GM23338 (cell line): ENCODE measurements around the gene PHACTR1. TPM values are rescaled to one million over a fixed set of nuclear protein-coding genes. Genes with fewer than 3 reads are reported as not detected.

Source experiments
- ATAC-seq: fragments of 200-7000 bp; cut with Tn5 transposase; 3 replicates; pipeline ENCODE4 v1.9.1; 2020
- DNase-seq: peaks from one replicate; pipeline ENCODE4 v3.0.0-alpha.2; 2015; ENCODE audit warnings: low spot score
- H2AFZ ChIP-seq: fragments of 200-600 bp; sonication (generic); 2 replicates; pipeline ENCODE4 v1.8.0; 2016; ENCODE audit warnings: antibody characterized with exemption, mild to moderate bottlenecking, moderate library complexity
- H3F3A ChIP-seq: fragments of 200-600 bp; sonication (generic); replicated peaks from 2 replicates; pipeline ENCODE4 v1.8.0; 2017; ENCODE audit warnings: antibody characterized with exemption, mixed run types, low read depth
- H3K27ac ChIP-seq: fragments of 200-600 bp; sonication (generic); 2 replicates; pipeline ENCODE4 v1.6.1; 2016; ENCODE audit warnings: low read depth
- H3K27me3 ChIP-seq: fragments of 200-600 bp; sonication (generic); 2 replicates; pipeline ENCODE4 v1.8.0; 2016; ENCODE audit warnings: mild to moderate bottlenecking, mixed run types, moderate library complexity; ENCODE audit not compliant: insufficient read depth
- H3K36me3 ChIP-seq: fragments of 200-600 bp; sonication (generic); 2 replicates; pipeline ENCODE4 v1.8.0; 2016; ENCODE audit warnings: mild to moderate bottlenecking; ENCODE audit not compliant: insufficient read depth
- H3K4me1 ChIP-seq: fragments of 200-600 bp; sonication (generic); 2 replicates; pipeline ENCODE4 v1.8.0; 2016; ENCODE audit warnings: mild to moderate bottlenecking, moderate library complexity; ENCODE audit not compliant: insufficient read depth
- H3K4me2 ChIP-seq: fragments of 200-600 bp; sonication (generic); 2 replicates; pipeline ENCODE4 v1.7.1; 2017; ENCODE audit warnings: mixed run types
- H3K4me3 ChIP-seq: fragments of 200-600 bp; sonication (generic); 2 replicates; pipeline ENCODE4 v1.6.1; 2016; ENCODE audit warnings: mixed run types
- H3K79me2 ChIP-seq: fragments of 200-600 bp; sonication (generic); replicated peaks from 2 replicates; pipeline ENCODE4 v1.8.0; 2017; ENCODE audit warnings: mild to moderate bottlenecking; ENCODE audit not compliant: insufficient read depth
- H3K9me2 ChIP-seq: fragments of 200-600 bp; sonication (generic); 2 replicates; pipeline ENCODE4 v1.8.0; 2017; ENCODE audit not compliant: insufficient read depth
- H4K20me1 ChIP-seq: fragments of 200-600 bp; sonication (generic); replicated peaks from 2 replicates; pipeline ENCODE4 v1.8.0; 2017; ENCODE audit warnings: mild to moderate bottlenecking; ENCODE audit not compliant: insufficient read depth
- H3K27ac Mint-ChIP-seq: 2 replicates; pipeline ENCODE4 v1.8.0; 2020; ENCODE audit warnings: inconsistent platforms, mild to moderate bottlenecking, moderate library complexity, mixed read lengths
- H3K27me3 Mint-ChIP-seq: 3 replicates; pipeline ENCODE4 v1.8.0; 2022; ENCODE audit warnings: low read depth, mild to moderate bottlenecking, moderate library complexity, mixed read lengths, inconsistent platforms; ENCODE audit not compliant: insufficient read depth, poor library complexity
- H3K36me3 Mint-ChIP-seq: 3 replicates; pipeline ENCODE4 v1.8.0; 2021; ENCODE audit warnings: low read depth, mild to moderate bottlenecking, inconsistent platforms, moderate library complexity, mixed read lengths
- H3K4me1 Mint-ChIP-seq: 3 replicates; pipeline ENCODE4 v1.8.0; 2020; ENCODE audit warnings: mild to moderate bottlenecking, inconsistent platforms, mixed read lengths
- H3K4me3 Mint-ChIP-seq: 3 replicates; pipeline ENCODE4 v1.8.0; 2021; ENCODE audit warnings: moderate library complexity, mild to moderate bottlenecking, inconsistent platforms, mixed read lengths
- H3K9me3 Mint-ChIP-seq: 3 replicates; pipeline ENCODE4 v1.8.0; 2020; ENCODE audit warnings: moderate library complexity, mild to moderate bottlenecking, inconsistent platforms, mixed read lengths
- EZH2 ChIP-seq: fragments of 200-600 bp; sonication (generic); IDR thresholded peaks from one replicate; pipeline ENCODE4 v1.8.0; 2017; ENCODE audit warnings: antibody characterized with exemption, mild to moderate bottlenecking, low read depth; ENCODE audit not compliant: unreplicated experiment
- EZH2phosphoT487 ChIP-seq: fragments of 200-600 bp; sonication (generic); IDR thresholded peaks from one replicate; pipeline ENCODE4 v1.8.1; 2018; ENCODE audit warnings: antibody characterized with exemption; ENCODE audit not compliant: unreplicated experiment
- NANOG ChIP-seq: IDR thresholded peaks from 2 replicates; pipeline ENCODE4 v1.6.1; 2016; ENCODE audit warnings: antibody characterized with exemption, borderline replicate concordance
- STAT1 ChIP-seq: IDR thresholded peaks from one replicate; pipeline ENCODE4 v1.6.1; 2016; ENCODE audit warnings: antibody characterized with exemption; ENCODE audit not compliant: unreplicated experiment
- ZNF114 ChIP-seq: fragments of 250-450 bp; sonication (Bioruptor Pico); IDR thresholded peaks from 2 replicates; pipeline ENCODE4 v1.5.0; 2020; ENCODE audit warnings: mild to moderate bottlenecking, moderate library complexity
- polyA plus RNA-seq: library from polyadenylated mRNA; unstranded; fragments of >200 nt; fragmentation: Nextera tagmentation; extraction: Ambion mirVana; gene quantifications from 2 replicates; pipeline ENCODE4 v1.2.1, GENCODE V29; 2016
- total RNA-seq: library from RNA; depleted of rRNA; stranded (reverse); fragments of >200 nt; shearing (Covaris generic); gene quantifications from 2 replicates; pipeline ENCODE4 v1.2.3, GENCODE V29; 2014
- TF ChIP-seq, protein P1 (sequence below), 2 experiments: fragments of 200-600 bp in 1 of 2; sonication (generic) in 1 of 2; conservative IDR thresholded peaks; 2 replicates each; pipeline versions ENCODE4 v1.5.1 to v1.6.1; 2016 to 2017; ENCODE audit warnings: antibody characterized with exemption in 2 of 2, low read depth in 2 of 2, mild to moderate bottlenecking in 2 of 2, moderate library complexity in 1 of 2
- TF ChIP-seq, protein P2 (sequence below): IDR thresholded peaks from 2 replicates; pipeline ENCODE4 v1.6.1; 2016; ENCODE audit warnings: antibody characterized with exemption
- TF ChIP-seq, protein P3 (sequence below): IDR thresholded peaks from one replicate; pipeline ENCODE4 v1.6.1; 2018; ENCODE audit warnings: antibody characterized with exemption; ENCODE audit not compliant: unreplicated experiment
- TF ChIP-seq, protein P4 (sequence below): fragments of 250-450 bp; sonication (Bioruptor Pico); IDR thresholded peaks from 2 replicates; pipeline ENCODE4 v1.5.0; 2020; ENCODE audit warnings: mild to moderate bottlenecking, moderate library complexity

PHACTR1 gene
- total and polyA plus RNA-seq, 2 experiments from 2014 or later: 5.9 to 19.3 TPM

DNA sequence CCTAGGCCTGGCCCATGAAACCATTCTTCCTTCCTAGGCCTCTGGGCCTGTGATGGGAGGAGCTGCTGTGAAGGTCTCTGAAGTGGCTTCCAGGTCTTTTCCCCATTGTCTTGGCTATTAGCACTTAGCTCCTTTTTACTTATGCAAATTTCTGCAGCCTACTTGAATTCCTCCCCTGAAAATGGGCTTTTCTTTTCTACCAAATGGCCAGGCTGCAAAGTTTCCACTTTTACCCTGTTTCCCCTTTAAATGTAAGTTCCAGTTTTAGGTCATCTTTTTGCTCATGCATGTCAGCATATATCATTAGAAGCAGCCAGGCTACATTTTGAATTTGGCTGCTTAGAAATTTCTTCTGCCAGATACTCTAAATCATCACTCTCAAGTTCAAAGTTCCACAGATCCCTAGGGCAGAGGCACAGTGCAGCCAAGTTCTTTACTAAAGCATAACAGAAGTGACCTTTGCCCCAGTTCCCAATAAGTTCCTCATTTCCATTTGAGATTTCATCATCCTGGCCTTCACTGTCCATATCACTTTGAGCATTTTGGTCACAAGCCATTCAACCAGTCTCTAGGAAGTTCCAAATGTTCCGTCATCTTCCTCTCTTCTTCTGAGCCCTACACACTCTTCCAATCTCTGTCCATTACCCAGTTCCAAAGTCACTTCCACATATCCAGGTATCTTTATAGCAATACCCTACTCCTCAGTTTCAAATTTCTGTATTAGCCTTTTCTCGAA, 539.9 kb downstream of the PHACTR1 start:
- no peak for DNase-seq
- H3K4me3 Mint-ChIP-seq: no peak overlapping the region
- TF ChIP-seq EZH2phosphoT487: no peak
- TF ChIP-seq STAT1: no peak
- TF ChIP-seq, protein P1, sequence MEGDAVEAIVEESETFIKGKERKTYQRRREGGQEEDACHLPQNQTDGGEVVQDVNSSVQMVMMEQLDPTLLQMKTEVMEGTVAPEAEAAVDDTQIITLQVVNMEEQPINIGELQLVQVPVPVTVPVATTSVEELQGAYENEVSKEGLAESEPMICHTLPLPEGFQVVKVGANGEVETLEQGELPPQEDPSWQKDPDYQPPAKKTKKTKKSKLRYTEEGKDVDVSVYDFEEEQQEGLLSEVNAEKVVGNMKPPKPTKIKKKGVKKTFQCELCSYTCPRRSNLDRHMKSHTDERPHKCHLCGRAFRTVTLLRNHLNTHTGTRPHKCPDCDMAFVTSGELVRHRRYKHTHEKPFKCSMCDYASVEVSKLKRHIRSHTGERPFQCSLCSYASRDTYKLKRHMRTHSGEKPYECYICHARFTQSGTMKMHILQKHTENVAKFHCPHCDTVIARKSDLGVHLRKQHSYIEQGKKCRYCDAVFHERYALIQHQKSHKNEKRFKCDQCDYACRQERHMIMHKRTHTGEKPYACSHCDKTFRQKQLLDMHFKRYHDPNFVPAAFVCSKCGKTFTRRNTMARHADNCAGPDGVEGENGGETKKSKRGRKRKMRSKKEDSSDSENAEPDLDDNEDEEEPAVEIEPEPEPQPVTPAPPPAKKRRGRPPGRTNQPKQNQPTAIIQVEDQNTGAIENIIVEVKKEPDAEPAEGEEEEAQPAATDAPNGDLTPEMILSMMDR (conservative IDR thresholded peaks at IDR 0.05; ENCODE audit: low read depth in 2 of 2): no peak
- TF ChIP-seq, protein P2, sequence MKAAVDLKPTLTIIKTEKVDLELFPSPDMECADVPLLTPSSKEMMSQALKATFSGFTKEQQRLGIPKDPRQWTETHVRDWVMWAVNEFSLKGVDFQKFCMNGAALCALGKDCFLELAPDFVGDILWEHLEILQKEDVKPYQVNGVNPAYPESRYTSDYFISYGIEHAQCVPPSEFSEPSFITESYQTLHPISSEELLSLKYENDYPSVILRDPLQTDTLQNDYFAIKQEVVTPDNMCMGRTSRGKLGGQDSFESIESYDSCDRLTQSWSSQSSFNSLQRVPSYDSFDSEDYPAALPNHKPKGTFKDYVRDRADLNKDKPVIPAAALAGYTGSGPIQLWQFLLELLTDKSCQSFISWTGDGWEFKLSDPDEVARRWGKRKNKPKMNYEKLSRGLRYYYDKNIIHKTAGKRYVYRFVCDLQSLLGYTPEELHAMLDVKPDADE: no peak
- no peak for TF ChIP-seq ZNF114 (CRISPR knock-in tag)
- TF ChIP-seq EZH2: no peak
- TF ChIP-seq, protein P3, sequence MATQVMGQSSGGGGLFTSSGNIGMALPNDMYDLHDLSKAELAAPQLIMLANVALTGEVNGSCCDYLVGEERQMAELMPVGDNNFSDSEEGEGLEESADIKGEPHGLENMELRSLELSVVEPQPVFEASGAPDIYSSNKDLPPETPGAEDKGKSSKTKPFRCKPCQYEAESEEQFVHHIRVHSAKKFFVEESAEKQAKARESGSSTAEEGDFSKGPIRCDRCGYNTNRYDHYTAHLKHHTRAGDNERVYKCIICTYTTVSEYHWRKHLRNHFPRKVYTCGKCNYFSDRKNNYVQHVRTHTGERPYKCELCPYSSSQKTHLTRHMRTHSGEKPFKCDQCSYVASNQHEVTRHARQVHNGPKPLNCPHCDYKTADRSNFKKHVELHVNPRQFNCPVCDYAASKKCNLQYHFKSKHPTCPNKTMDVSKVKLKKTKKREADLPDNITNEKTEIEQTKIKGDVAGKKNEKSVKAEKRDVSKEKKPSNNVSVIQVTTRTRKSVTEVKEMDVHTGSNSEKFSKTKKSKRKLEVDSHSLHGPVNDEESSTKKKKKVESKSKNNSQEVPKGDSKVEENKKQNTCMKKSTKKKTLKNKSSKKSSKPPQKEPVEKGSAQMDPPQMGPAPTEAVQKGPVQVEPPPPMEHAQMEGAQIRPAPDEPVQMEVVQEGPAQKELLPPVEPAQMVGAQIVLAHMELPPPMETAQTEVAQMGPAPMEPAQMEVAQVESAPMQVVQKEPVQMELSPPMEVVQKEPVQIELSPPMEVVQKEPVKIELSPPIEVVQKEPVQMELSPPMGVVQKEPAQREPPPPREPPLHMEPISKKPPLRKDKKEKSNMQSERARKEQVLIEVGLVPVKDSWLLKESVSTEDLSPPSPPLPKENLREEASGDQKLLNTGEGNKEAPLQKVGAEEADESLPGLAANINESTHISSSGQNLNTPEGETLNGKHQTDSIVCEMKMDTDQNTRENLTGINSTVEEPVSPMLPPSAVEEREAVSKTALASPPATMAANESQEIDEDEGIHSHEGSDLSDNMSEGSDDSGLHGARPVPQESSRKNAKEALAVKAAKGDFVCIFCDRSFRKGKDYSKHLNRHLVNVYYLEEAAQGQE: no peak
- no peak for TF ChIP-seq NANOG
- TF ChIP-seq, protein P4, sequence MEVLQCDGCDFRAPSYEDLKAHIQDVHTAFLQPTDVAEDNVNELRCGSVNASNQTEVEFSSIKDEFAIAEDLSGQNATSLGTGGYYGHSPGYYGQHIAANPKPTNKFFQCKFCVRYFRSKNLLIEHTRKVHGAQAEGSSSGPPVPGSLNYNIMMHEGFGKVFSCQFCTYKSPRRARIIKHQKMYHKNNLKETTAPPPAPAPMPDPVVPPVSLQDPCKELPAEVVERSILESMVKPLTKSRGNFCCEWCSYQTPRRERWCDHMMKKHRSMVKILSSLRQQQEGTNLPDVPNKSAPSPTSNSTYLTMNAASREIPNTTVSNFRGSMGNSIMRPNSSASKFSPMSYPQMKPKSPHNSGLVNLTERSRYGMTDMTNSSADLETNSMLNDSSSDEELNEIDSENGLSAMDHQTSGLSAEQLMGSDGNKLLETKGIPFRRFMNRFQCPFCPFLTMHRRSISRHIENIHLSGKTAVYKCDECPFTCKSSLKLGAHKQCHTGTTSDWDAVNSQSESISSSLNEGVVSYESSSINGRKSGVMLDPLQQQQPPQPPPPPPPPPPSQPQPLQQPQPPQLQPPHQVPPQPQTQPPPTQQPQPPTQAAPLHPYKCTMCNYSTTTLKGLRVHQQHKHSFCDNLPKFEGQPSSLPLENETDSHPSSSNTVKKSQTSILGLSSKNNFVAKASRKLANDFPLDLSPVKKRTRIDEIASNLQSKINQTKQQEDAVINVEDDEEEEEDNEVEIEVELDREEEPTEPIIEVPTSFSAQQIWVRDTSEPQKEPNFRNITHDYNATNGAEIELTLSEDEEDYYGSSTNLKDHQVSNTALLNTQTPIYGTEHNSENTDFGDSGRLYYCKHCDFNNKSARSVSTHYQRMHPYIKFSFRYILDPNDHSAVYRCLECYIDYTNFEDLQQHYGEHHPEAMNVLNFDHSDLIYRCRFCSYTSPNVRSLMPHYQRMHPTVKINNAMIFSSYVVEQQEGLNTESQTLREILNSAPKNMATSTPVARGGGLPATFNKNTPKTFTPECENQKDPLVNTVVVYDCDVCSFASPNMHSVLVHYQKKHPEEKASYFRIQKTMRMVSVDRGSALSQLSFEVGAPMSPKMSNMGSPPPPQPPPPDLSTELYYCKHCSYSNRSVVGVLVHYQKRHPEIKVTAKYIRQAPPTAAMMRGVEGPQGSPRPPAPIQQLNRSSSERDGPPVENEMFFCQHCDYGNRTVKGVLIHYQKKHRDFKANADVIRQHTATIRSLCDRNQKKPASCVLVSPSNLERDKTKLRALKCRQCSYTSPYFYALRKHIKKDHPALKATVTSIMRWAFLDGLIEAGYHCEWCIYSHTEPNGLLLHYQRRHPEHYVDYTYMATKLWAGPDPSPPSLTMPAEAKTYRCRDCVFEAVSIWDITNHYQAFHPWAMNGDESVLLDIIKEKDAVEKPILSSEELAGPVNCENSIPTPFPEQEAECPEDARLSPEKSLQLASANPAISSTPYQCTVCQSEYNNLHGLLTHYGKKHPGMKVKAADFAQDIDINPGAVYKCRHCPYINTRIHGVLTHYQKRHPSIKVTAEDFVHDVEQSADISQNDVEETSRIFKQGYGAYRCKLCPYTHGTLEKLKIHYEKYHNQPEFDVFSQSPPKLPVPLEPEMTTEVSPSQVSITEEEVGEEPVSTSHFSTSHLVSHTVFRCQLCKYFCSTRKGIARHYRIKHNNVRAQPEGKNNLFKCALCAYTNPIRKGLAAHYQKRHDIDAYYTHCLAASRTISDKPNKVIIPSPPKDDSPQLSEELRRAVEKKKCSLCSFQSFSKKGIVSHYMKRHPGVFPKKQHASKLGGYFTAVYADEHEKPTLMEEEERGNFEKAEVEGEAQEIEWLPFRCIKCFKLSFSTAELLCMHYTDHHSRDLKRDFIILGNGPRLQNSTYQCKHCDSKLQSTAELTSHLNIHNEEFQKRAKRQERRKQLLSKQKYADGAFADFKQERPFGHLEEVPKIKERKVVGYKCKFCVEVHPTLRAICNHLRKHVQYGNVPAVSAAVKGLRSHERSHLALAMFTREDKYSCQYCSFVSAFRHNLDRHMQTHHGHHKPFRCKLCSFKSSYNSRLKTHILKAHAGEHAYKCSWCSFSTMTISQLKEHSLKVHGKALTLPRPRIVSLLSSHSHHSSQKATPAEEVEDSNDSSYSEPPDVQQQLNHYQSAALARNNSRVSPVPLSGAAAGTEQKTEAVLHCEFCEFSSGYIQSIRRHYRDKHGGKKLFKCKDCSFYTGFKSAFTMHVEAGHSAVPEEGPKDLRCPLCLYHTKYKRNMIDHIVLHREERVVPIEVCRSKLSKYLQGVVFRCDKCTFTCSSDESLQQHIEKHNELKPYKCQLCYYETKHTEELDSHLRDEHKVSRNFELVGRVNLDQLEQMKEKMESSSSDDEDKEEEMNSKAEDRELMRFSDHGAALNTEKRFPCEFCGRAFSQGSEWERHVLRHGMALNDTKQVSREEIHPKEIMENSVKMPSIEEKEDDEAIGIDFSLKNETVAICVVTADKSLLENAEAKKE: no peak

More for the DNA sequence above, 539.9 kb downstream of the PHACTR1 start:
- Histone ChIP-seq H3K4me2 (no peak overlapping the region), H4K20me1 (no peaks in the 10 kb centered on the region), H3K4me3 (no peak overlapping the region), H2AFZ (no peak overlapping the region), H3K4me1 (no peaks in the 10 kb centered on the region), H3K36me3 (no peaks in the 10 kb centered on the region), H3K79me2 (no peaks in the 10 kb centered on the region), H3K27me3 (no peaks in the 10 kb centered on the region), H3F3A (no peaks in the 10 kb centered on the region), H3K27ac (no peak overlapping the region), H3K9me2 (no peaks in the 10 kb centered on the region)
- Mint-ChIP-seq H3K36me3 (peaks cover 37% of the 10 kb centered on the region), H3K27ac (no peak overlapping the region), H3K27me3 (peaks cover 3% of the 10 kb centered on the region), H3K4me1 (no peaks in the 10 kb centered on the region; the same call in 1 of the 3 replicates), H3K9me3 (peaks cover 30% of the 10 kb centered on the region)
- no peak for ATAC-seq
